GM23338 (cell line): ENCODE results near the gene GLG1. TPM values are rescaled to one million over a fixed set of nuclear protein-coding genes. Genes with fewer than 3 reads are reported as not detected.

Experiments used
- ATAC-seq: fragments of 200-7000 bp; cut with Tn5 transposase; 3 replicates; pipeline ENCODE4 v1.9.1; 2020
- DNase-seq: peaks from one replicate; pipeline ENCODE4 v3.0.0-alpha.2; 2015; ENCODE audit warnings: low spot score
- H2AFZ ChIP-seq: fragments of 200-600 bp; sonication (generic); 2 replicates; pipeline ENCODE4 v1.8.0; 2016; ENCODE audit warnings: antibody characterized with exemption, mild to moderate bottlenecking, moderate library complexity
- H3F3A ChIP-seq: fragments of 200-600 bp; sonication (generic); replicated peaks from 2 replicates; pipeline ENCODE4 v1.8.0; 2017; ENCODE audit warnings: antibody characterized with exemption, mixed run types, low read depth
- H3K27ac ChIP-seq: fragments of 200-600 bp; sonication (generic); 2 replicates; pipeline ENCODE4 v1.6.1; 2016; ENCODE audit warnings: low read depth
- H3K27me3 ChIP-seq: fragments of 200-600 bp; sonication (generic); 2 replicates; pipeline ENCODE4 v1.8.0; 2016; ENCODE audit warnings: mild to moderate bottlenecking, mixed run types, moderate library complexity; ENCODE audit not compliant: insufficient read depth
- H3K36me3 ChIP-seq: fragments of 200-600 bp; sonication (generic); 2 replicates; pipeline ENCODE4 v1.8.0; 2016; ENCODE audit warnings: mild to moderate bottlenecking; ENCODE audit not compliant: insufficient read depth
- H3K4me1 ChIP-seq: fragments of 200-600 bp; sonication (generic); 2 replicates; pipeline ENCODE4 v1.8.0; 2016; ENCODE audit warnings: mild to moderate bottlenecking, moderate library complexity; ENCODE audit not compliant: insufficient read depth
- H3K4me2 ChIP-seq: fragments of 200-600 bp; sonication (generic); 2 replicates; pipeline ENCODE4 v1.7.1; 2017; ENCODE audit warnings: mixed run types
- H3K4me3 ChIP-seq: fragments of 200-600 bp; sonication (generic); 2 replicates; pipeline ENCODE4 v1.6.1; 2016; ENCODE audit warnings: mixed run types
- H3K79me2 ChIP-seq: fragments of 200-600 bp; sonication (generic); replicated peaks from 2 replicates; pipeline ENCODE4 v1.8.0; 2017; ENCODE audit warnings: mild to moderate bottlenecking; ENCODE audit not compliant: insufficient read depth
- H3K9me2 ChIP-seq: fragments of 200-600 bp; sonication (generic); 2 replicates; pipeline ENCODE4 v1.8.0; 2017; ENCODE audit not compliant: insufficient read depth
- H4K20me1 ChIP-seq: fragments of 200-600 bp; sonication (generic); replicated peaks from 2 replicates; pipeline ENCODE4 v1.8.0; 2017; ENCODE audit warnings: mild to moderate bottlenecking; ENCODE audit not compliant: insufficient read depth
- H3K27ac Mint-ChIP-seq: 2 replicates; pipeline ENCODE4 v1.8.0; 2020; ENCODE audit warnings: inconsistent platforms, mild to moderate bottlenecking, moderate library complexity, mixed read lengths
- H3K27me3 Mint-ChIP-seq: 3 replicates; pipeline ENCODE4 v1.8.0; 2022; ENCODE audit warnings: low read depth, mild to moderate bottlenecking, moderate library complexity, mixed read lengths, inconsistent platforms; ENCODE audit not compliant: insufficient read depth, poor library complexity
- H3K36me3 Mint-ChIP-seq: 3 replicates; pipeline ENCODE4 v1.8.0; 2021; ENCODE audit warnings: low read depth, mild to moderate bottlenecking, inconsistent platforms, moderate library complexity, mixed read lengths
- H3K4me1 Mint-ChIP-seq: 3 replicates; pipeline ENCODE4 v1.8.0; 2020; ENCODE audit warnings: mild to moderate bottlenecking, inconsistent platforms, mixed read lengths
- H3K4me3 Mint-ChIP-seq: 3 replicates; pipeline ENCODE4 v1.8.0; 2021; ENCODE audit warnings: moderate library complexity, mild to moderate bottlenecking, inconsistent platforms, mixed read lengths
- H3K9me3 Mint-ChIP-seq: 3 replicates; pipeline ENCODE4 v1.8.0; 2020; ENCODE audit warnings: moderate library complexity, mild to moderate bottlenecking, inconsistent platforms, mixed read lengths
- NANOG ChIP-seq: IDR thresholded peaks from 2 replicates; pipeline ENCODE4 v1.6.1; 2016; ENCODE audit warnings: antibody characterized with exemption, borderline replicate concordance
- ZNF462 ChIP-seq: fragments of 250-450 bp; sonication (Bioruptor Pico); IDR thresholded peaks from 2 replicates; pipeline ENCODE4 v1.5.0; 2020; ENCODE audit warnings: mild to moderate bottlenecking, moderate library complexity
- polyA plus RNA-seq: library from polyadenylated mRNA; unstranded; fragments of >200 nt; fragmentation: Nextera tagmentation; extraction: Ambion mirVana; gene quantifications from 2 replicates; pipeline ENCODE4 v1.2.1, GENCODE V29; 2016
- total RNA-seq: library from RNA; depleted of rRNA; stranded (reverse); fragments of >200 nt; shearing (Covaris generic); gene quantifications from 2 replicates; pipeline ENCODE4 v1.2.3, GENCODE V29; 2014
- TF ChIP-seq, protein P1 (sequence below), 2 experiments: fragments of 200-600 bp in 1 of 2; sonication (generic) in 1 of 2; conservative IDR thresholded peaks; 2 replicates each; pipeline versions ENCODE4 v1.5.1 to v1.6.1; 2016 to 2017; ENCODE audit warnings: antibody characterized with exemption in 2 of 2, low read depth in 2 of 2, mild to moderate bottlenecking in 2 of 2, moderate library complexity in 1 of 2

GLG1 gene
- total and polyA plus RNA-seq, 2 experiments from 2014 or later: 61.2 to 211 TPM

DNA sequence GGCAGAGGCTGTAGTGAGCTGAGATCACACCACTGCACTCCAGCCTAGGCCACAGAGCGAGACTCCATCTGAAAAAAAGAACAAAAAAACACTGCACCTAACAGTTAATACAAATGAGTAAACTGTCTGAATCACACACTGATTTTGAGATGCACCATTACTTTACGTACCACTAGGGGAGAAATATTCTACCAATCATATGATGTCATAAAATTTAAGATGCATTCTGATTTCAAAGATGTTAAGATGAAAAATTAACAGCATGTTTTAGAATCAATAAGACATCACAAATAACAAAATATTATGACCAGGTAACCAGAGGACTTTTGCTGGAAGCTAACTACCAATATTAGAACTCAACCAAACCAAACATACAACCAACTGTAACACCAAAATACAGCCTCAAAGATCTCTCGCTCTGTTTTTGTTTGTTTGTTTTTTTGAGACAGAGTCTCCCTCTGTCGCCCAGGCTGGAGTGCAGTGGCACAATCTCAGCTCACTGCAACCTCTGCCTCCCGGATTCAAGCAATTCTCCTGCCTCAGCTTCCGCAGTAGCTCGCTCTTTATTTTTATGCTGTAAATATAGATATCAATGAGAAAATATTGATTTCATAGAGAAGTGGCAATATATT lies 31.6 kb downstream of the GLG1 start (continued):
- no peak for TF ChIP-seq ZNF462 (CRISPR knock-in tag)
- TF ChIP-seq, protein P1, sequence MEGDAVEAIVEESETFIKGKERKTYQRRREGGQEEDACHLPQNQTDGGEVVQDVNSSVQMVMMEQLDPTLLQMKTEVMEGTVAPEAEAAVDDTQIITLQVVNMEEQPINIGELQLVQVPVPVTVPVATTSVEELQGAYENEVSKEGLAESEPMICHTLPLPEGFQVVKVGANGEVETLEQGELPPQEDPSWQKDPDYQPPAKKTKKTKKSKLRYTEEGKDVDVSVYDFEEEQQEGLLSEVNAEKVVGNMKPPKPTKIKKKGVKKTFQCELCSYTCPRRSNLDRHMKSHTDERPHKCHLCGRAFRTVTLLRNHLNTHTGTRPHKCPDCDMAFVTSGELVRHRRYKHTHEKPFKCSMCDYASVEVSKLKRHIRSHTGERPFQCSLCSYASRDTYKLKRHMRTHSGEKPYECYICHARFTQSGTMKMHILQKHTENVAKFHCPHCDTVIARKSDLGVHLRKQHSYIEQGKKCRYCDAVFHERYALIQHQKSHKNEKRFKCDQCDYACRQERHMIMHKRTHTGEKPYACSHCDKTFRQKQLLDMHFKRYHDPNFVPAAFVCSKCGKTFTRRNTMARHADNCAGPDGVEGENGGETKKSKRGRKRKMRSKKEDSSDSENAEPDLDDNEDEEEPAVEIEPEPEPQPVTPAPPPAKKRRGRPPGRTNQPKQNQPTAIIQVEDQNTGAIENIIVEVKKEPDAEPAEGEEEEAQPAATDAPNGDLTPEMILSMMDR (conservative IDR thresholded peaks at IDR 0.05; ENCODE audit: low read depth in 2 of 2): 0 out of 4 replicates have a peak, but pooled peaks of 1 of the 2 experiments have one; percentile 29

DNA sequence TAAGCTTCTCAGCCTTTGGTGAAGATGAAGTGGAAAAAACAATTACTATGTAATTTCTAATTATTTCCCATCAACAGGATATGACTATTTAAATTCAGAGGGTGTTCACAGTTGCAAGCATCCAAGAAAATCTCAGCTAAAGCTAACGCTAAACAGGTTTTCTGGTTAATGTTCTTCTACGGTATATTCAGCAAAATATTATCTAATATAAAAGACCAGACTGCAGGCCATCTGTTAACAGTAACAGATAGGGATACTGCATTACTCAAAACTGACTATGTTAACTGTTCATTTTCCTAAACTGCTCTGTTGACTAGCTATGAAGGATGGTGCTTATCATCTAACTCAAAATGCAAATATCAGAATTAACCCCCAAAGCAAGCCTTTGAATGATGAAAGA lies 32.8 kb downstream of the GLG1 start:
- Histone ChIP-seq H3K36me3 (no peaks in the 10 kb centered on the region), H3K4me2 (no peak overlapping the region), H3K27ac (no peak overlapping the region), H3K9me2 (no peaks in the 10 kb centered on the region), H3K4me3 (no peak overlapping the region), H3K27me3 (no peaks in the 10 kb centered on the region), H3F3A (no peaks in the 10 kb centered on the region), H3K79me2 (peaks cover 99% of the 10 kb centered on the region), H2AFZ (no peak overlapping the region), H3K4me1 (0 out of 2 replicates have a peak, but pooled peaks cover 10% of the 10 kb centered on the region), H4K20me1 (peaks cover 59% of the 10 kb centered on the region)
- Mint-ChIP-seq H3K36me3 (no peaks in the 10 kb centered on the region), H3K4me1 (peaks cover 14% of the 10 kb centered on the region; the same call in 2 of the 3 replicates), H3K9me3 (no peaks in the 10 kb centered on the region), H3K27me3 (no peaks in the 10 kb centered on the region), H3K4me3 (no peak overlapping the region), H3K27ac (no peak overlapping the region)
- no peak for TF ChIP-seq NANOG
- DNase-seq (no peak), ATAC-seq (no peak)
